SK-N-SH (cell line): ENCODE results near the gene NEU3. TPM values are rescaled to one million over a fixed set of nuclear protein-coding genes. Genes with fewer than 3 reads are reported as not detected.

ENCODE experiments used
- CTCF ChIA-PET: fragments of 300-600, 350-600 bp; formaldehyde crosslinking; extraction: SDS; loops from one replicate; lab custom pipeline; 2021; lab: Yijun Ruan, JAX
- POLR2A ChIA-PET: fragments of 350-600 bp; sonication (Branson Sonifier 250); formaldehyde crosslinking; extraction: SDS; loops from one replicate; lab custom pipeline; 2020; ENCODE audit warnings: antibody characterized with exemption, inconsistent platforms; lab: Yijun Ruan, JAX
- DNase-seq: peaks from one replicate; pipeline ENCODE4 v3.0.0; 2012
- H2AFZ ChIP-seq: fragments of 200-600 bp; sonication (generic); 2 replicates; pipeline ENCODE4 v1.8.1; 2016; ENCODE audit warnings: antibody characterized with exemption, mild to moderate bottlenecking, low read depth
- H3F3A ChIP-seq: fragments of 200-600 bp; sonication (generic); replicated peaks from 2 replicates; pipeline ENCODE3; 2016; ENCODE audit warnings: antibody characterized with exemption, mild to moderate bottlenecking; ENCODE audit not compliant: insufficient read depth
- H3K27ac ChIP-seq, 2 experiments: fragments of 200-500 bp in 1 of 2; fragments of 200-600 bp in 1 of 2; sonication (Bioruptor generic) in 1 of 2; sonication (generic), shearing (Covaris generic) in 1 of 2; 2 replicates each; pipeline versions ENCODE4 v1.5.1 to v1.6.1; 2014 to 2016; ENCODE audit warnings: low read depth in 2 of 2, inconsistent platforms in 1 of 2, low read length in 1 of 2, mild to moderate bottlenecking in 1 of 2, mixed read lengths in 1 of 2
- H3K27me3 ChIP-seq: fragments of 200-600 bp; sonication (generic), shearing (Covaris generic); 2 replicates; pipeline ENCODE4 v1.6.1; 2016; ENCODE audit warnings: mixed run types; ENCODE audit not compliant: insufficient read depth
- H3K36me3 ChIP-seq, 2 experiments: fragments of 200-500 bp in 1 of 2; fragments of 200-600 bp in 1 of 2; sonication (Bioruptor generic) in 1 of 2; sonication (generic) in 1 of 2; replicated peaks in 1 of 2; 2 replicates each; pipeline versions ENCODE3 to v1.5.1; 2014 to 2016; ENCODE audit warnings: low read length in 1 of 2, mild to moderate bottlenecking in 1 of 2; ENCODE audit not compliant: insufficient read depth in 2 of 2, control insufficient read depth in 1 of 2
- H3K4me1 ChIP-seq, 2 experiments: fragments of 200-500 bp in 1 of 2; fragments of 200-600 bp in 1 of 2; sonication (Bioruptor generic) in 1 of 2; sonication (generic), shearing (Covaris generic) in 1 of 2; 2 replicates each; pipeline versions ENCODE4 v1.5.1 to v1.6.1; 2014 to 2016; ENCODE audit warnings: low read depth in 1 of 2, low read length in 1 of 2, mixed run types in 1 of 2; ENCODE audit not compliant: insufficient read depth in 2 of 2, control insufficient read depth in 1 of 2
- H3K4me2 ChIP-seq: fragments of 200-600 bp; sonication (generic), shearing (Covaris generic); 2 replicates; pipeline ENCODE4 v1.6.1; 2017; ENCODE audit warnings: mixed run types
- H3K4me3 ChIP-seq, 2 experiments: fragments of 200-500 bp in 1 of 2; fragments of 200-600 bp in 1 of 2; sonication (Bioruptor generic) in 1 of 2; sonication (generic), shearing (Covaris generic) in 1 of 2; 2 replicates each; pipeline versions ENCODE4 v1.5.1 to v1.8.1; 2014 to 2016; ENCODE audit warnings: low read depth in 2 of 2, inconsistent platforms in 1 of 2, low read length in 1 of 2, mild to moderate bottlenecking in 1 of 2, mixed read lengths in 1 of 2, moderate library complexity in 1 of 2
- H3K79me2 ChIP-seq: fragments of 200-600 bp; sonication (generic); 2 replicates; pipeline ENCODE4 v1.8.1; 2017; ENCODE audit warnings: mild to moderate bottlenecking; ENCODE audit not compliant: insufficient read depth
- H3K9ac ChIP-seq: fragments of 200-600 bp; sonication (generic); 2 replicates; pipeline ENCODE4 v1.6.1; 2017; ENCODE audit warnings: mixed run types
- H3K9me2 ChIP-seq: fragments of 200-600 bp; sonication (generic); 2 replicates; pipeline ENCODE4 v1.6.1; 2017; ENCODE audit warnings: mixed run types
- H3K9me3 ChIP-seq: fragments of 200-600 bp; sonication (generic); 2 replicates; pipeline ENCODE4 v1.6.1; 2017; ENCODE audit warnings: mixed run types, mild to moderate bottlenecking, moderate library complexity
- H4K20me1 ChIP-seq: fragments of 200-600 bp; sonication (generic); 2 replicates; pipeline ENCODE4 v1.6.1; 2017; ENCODE audit warnings: mild to moderate bottlenecking, mixed run types; ENCODE audit not compliant: insufficient read depth
- CTCF ChIP-seq: fragments of 200-600 bp; sonication (generic); IDR thresholded peaks from 2 replicates; pipeline ENCODE4 v1.6.1; 2017; ENCODE audit warnings: antibody characterized with exemption, mild to moderate bottlenecking, moderate library complexity
- EP300 ChIP-seq, 2 experiments: IDR thresholded peaks; 2 replicates each; pipeline versions ENCODE4 v1.4.0 to v1.6.1; 2012; ENCODE audit warnings: borderline replicate concordance in 1 of 2, low read depth in 1 of 2, low read length in 1 of 2
- IRF3 ChIP-seq: fragments of 150-350 bp; IDR thresholded peaks from 2 replicates; pipeline ENCODE4 v1.6.1; 2016; ENCODE audit warnings: mild to moderate bottlenecking, low read depth, low read length
- JUND ChIP-seq: IDR thresholded peaks from 2 replicates; pipeline ENCODE4 v1.4.0; 2012
- MAX ChIP-seq: IDR thresholded peaks from 2 replicates; pipeline ENCODE4 v1.4.0; 2012; ENCODE audit warnings: low read depth
- MEF2A ChIP-seq: IDR thresholded peaks from 2 replicates; pipeline ENCODE4 v1.4.0; 2012; ENCODE audit warnings: low read depth, borderline replicate concordance
- MXI1 ChIP-seq: IDR thresholded peaks from 2 replicates; pipeline ENCODE4 v1.6.1; 2012; ENCODE audit warnings: mild to moderate bottlenecking, low read depth, low read length, improper control_type of control experiment
- POLR2AphosphoS5 ChIP-seq: IDR thresholded peaks from 2 replicates; pipeline ENCODE4 v1.6.1; 2012; ENCODE audit warnings: low read depth, low read length
- REST ChIP-seq: IDR thresholded peaks from 2 replicates; pipeline ENCODE4 v1.6.1; 2012; ENCODE audit warnings: mild to moderate bottlenecking, low read depth, low read length, moderate library complexity
- RFX5 ChIP-seq: IDR thresholded peaks from 2 replicates; pipeline ENCODE4 v1.6.1; 2012; ENCODE audit warnings: mild to moderate bottlenecking, improper control_type of control experiment, low read length
- RXRA ChIP-seq: IDR thresholded peaks from 2 replicates; pipeline ENCODE4 v1.4.0; 2012; ENCODE audit warnings: low read depth, mild to moderate bottlenecking, borderline replicate concordance
- SMC3 ChIP-seq: IDR thresholded peaks from 2 replicates; pipeline ENCODE4 v1.6.1; 2012; ENCODE audit warnings: low read depth, low read length, improper control_type of control experiment
- TCF12 ChIP-seq: IDR thresholded peaks from 2 replicates; pipeline ENCODE4 v1.4.0; 2012
- TEAD4 ChIP-seq: IDR thresholded peaks from 2 replicates; pipeline ENCODE4 v1.4.0; 2012; ENCODE audit warnings: mild to moderate bottlenecking, borderline replicate concordance; ENCODE audit not compliant: insufficient read depth
- ZBTB33 ChIP-seq: IDR thresholded peaks from 2 replicates; pipeline ENCODE4 v1.4.0; 2012; ENCODE audit warnings: low read depth, borderline replicate concordance
- WGBS: methylation state at CpG from one replicate; pipeline ENCODE4 v1.1.6; 2017; ENCODE audit warnings: low lambda C conversion rate; 5-methylcytosine and 5-hydroxymethylcytosine counted together
- polyA plus RNA-seq, 3 experiments: library from polyadenylated mRNA; depleted of rRNA; stranded (reverse); fragments of >200 nt; gene quantifications; 2 replicates each; pipeline ENCODE4 v1.2.3, GENCODE V29; 2012

Gene NEU3
- polyA plus RNA-seq, 1 of the 3 experiments (the other 2 are of a cell fraction) = 5.7 TPM

GRCh38 chr11:74992852-74993251 is 4.1 kb downstream of the NEU3 start:
- DNase-seq = no peak
- Histone ChIP-seq H3K4me2 (no peak overlapping the region), H3K4me3 (no peak overlapping the region), H3K9me3 (no peaks in the 10 kb centered on the region), H3K27me3 (no peaks in the 10 kb centered on the region), H3K4me1 (peaks cover 0 to 10% of the 10 kb centered on the region in 2 experiments; a peak in 2 of 4 replicates), H3K27ac (no peak overlapping the region), H3K9ac (no peak overlapping the region), H3K9me2 (no peaks in the 10 kb centered on the region), H3K79me2 (peaks cover 12% of the 10 kb centered on the region; the same call in 1 of the 2 replicates), H4K20me1 (no peaks in the 10 kb centered on the region), H3F3A (no peaks in the 10 kb centered on the region), H3K36me3 (peaks cover 17% of the 10 kb centered on the region in 2 experiments), H2AFZ (no peak overlapping the region)
- CTCF ChIA-PET = interaction anchor here (1.1 to 1.4 kb wide), 2 partner anchors 30 to 147 kb away, joined by 4 to 6 read pairs; no protein-coding TSS in a partner anchor
- 96% methylated on average over 5 of the region's 5 CpGs for WGBS
- no peak for TF ChIP-seq TEAD4
- TF ChIP-seq MXI1 = no peak
- no peak for TF ChIP-seq CTCF
- TF ChIP-seq RFX5 = no peak
- no peak for TF ChIP-seq EP300 (IDR thresholded peaks at IDR 0.05; ENCODE audit: borderline replicate concordance in 1 of 2, low read depth in 1 of 2, low read length in 1 of 2)
- no peak for TF ChIP-seq ZBTB33
- no peak for TF ChIP-seq TCF12
- TF ChIP-seq POLR2AphosphoS5 = no peak
- no peak for TF ChIP-seq MEF2A
- TF ChIP-seq SMC3 = no peak
- no peak for TF ChIP-seq IRF3
- TF ChIP-seq RXRA = no peak
- POLR2A ChIA-PET = no interaction called here

- no peak overlapping the region for H3K4me3 ChIP-seq
- CTCF ChIA-PET = interaction anchor here (1.4 to 3.6 kb wide), 3 partner anchors 22 to 248 kb away, joined by 3 to 14 read pairs (median 6); no protein-coding TSS in a partner anchor
- H3K79me2 ChIP-seq = no peaks in the 10 kb centered on the region
- TF ChIP-seq MAX (no peak), RFX5 (no peak), REST (no peak), JUND (no peak)
- H3K9me2 ChIP-seq = no peaks in the 10 kb centered on the region
- no peak overlapping the region for H2AFZ ChIP-seq
- no peak overlapping the region for H3K9ac ChIP-seq
- no peak overlapping the region for H3K4me2 ChIP-seq
- no peaks in the 10 kb centered on the region for H4K20me1 ChIP-seq
- no peaks in the 10 kb centered on the region for H3F3A ChIP-seq
- H3K27me3 ChIP-seq = no peaks in the 10 kb centered on the region
- H3K27ac ChIP-seq = no peak overlapping the region
- no peaks in the 10 kb centered on the region for H3K9me3 ChIP-seq
- no peaks in the 10 kb centered on the region for H3K4me1 ChIP-seq
- H3K36me3 ChIP-seq = peaks cover 16 to 21% of the 10 kb centered on the region in 2 experiments
- POLR2A ChIA-PET = no interaction called here
- 89% methylated on average over 3 of the region's 3 CpGs for WGBS
- DNase-seq = no peak
These were observed 12.2 kb downstream of the NEU3 start for GRCh38 chr11:75000975-75001354.
